ENCODE data around the gene SLC4A3. TPM values are rescaled to one million over a fixed set of nuclear protein-coding genes. Genes with fewer than 3 reads are reported as not detected.
A peak's percentile ranks its signal among the peaks of the same experiment; 100 is the strongest.

The SLC4A3 gene, protein sequence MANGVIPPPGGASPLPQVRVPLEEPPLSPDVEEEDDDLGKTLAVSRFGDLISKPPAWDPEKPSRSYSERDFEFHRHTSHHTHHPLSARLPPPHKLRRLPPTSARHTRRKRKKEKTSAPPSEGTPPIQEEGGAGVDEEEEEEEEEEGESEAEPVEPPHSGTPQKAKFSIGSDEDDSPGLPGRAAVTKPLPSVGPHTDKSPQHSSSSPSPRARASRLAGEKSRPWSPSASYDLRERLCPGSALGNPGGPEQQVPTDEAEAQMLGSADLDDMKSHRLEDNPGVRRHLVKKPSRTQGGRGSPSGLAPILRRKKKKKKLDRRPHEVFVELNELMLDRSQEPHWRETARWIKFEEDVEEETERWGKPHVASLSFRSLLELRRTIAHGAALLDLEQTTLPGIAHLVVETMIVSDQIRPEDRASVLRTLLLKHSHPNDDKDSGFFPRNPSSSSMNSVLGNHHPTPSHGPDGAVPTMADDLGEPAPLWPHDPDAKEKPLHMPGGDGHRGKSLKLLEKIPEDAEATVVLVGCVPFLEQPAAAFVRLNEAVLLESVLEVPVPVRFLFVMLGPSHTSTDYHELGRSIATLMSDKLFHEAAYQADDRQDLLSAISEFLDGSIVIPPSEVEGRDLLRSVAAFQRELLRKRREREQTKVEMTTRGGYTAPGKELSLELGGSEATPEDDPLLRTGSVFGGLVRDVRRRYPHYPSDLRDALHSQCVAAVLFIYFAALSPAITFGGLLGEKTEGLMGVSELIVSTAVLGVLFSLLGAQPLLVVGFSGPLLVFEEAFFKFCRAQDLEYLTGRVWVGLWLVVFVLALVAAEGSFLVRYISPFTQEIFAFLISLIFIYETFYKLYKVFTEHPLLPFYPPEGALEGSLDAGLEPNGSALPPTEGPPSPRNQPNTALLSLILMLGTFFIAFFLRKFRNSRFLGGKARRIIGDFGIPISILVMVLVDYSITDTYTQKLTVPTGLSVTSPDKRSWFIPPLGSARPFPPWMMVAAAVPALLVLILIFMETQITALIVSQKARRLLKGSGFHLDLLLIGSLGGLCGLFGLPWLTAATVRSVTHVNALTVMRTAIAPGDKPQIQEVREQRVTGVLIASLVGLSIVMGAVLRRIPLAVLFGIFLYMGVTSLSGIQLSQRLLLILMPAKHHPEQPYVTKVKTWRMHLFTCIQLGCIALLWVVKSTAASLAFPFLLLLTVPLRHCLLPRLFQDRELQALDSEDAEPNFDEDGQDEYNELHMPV
- polyA plus RNA-seq: under 1 TPM in 1 of 3 donors, not detected in 2; 0.52 TPM

DNA sequence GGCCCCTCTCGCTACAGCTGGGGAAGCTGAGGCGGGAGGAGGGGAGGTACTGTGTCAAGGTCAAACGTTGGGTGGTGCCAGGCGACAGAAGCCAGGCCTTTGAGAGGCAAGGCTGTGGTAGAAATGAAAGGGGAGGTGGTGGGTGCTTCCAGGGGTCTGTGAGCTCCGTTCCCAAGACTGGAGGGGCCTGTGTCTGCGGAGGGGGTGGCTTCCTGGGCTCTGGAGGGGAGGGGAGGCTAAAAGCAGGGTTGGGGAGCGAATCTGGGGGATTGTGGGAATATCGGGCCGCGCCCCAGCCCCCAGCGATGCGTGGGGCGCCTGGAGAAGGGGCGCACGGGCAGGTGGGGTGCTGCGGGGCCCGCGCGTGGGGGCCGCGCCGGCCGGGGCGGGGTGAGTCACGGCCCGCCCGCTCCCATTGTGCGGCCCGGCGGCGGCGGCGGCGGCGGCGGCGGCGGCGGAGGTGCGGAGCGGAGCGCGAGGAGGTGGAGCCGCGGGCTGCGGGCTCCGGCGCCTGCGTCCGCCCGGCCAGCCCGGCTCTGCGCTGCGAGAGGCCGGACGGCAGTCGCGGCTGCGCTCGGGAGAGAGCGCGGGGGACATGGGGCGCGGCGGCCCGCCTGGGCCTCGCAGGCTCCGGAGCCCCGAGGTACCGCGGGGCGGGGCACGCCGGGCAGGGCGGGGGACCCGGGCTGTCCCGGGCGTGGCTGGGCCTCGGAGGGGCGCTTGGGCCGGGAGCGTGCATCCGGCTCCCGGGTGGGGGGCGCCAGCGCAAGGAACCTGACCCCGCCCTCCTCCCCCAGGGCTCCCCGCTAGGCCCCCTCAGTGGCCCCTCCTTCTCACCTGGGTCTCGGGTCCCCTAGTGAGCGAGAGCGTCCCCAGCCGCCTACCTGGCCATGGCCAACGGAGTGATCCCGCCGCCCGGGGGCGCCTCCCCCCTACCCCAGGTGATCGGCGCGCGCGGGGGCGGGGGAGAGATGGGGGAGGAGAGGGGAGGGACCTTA, at the start of gene SLC4A3:
TSS of gene SLC4A3 (plus strand) at position 528 of the 998 bp plus-strand sequence. CDS start at position 891, 363 bp downstream.
- Mint-ChIP-seq H3K9me3 (no peaks in the 10 kb centered on the region), H3K27ac (peak within 1 kb of the TSS in 1 of 6 donors; percentile 36), H3K4me1 (peaks cover 0 to 7% of the 10 kb centered on the region in 2 donors), H3K36me3 (no peaks in the 10 kb centered on the region), H3K4me3 (peak within 1 kb of the TSS; percentile 65 to 77 (median 73)), H3K27me3 (ENCODE audit: low read depth in 3 of 3) (peaks cover 7 to 14% (median 10%) of the 10 kb centered on the region in 3 donors)
- DNase-seq: peak in 1 of 3 donors; percentile 7

DNA sequence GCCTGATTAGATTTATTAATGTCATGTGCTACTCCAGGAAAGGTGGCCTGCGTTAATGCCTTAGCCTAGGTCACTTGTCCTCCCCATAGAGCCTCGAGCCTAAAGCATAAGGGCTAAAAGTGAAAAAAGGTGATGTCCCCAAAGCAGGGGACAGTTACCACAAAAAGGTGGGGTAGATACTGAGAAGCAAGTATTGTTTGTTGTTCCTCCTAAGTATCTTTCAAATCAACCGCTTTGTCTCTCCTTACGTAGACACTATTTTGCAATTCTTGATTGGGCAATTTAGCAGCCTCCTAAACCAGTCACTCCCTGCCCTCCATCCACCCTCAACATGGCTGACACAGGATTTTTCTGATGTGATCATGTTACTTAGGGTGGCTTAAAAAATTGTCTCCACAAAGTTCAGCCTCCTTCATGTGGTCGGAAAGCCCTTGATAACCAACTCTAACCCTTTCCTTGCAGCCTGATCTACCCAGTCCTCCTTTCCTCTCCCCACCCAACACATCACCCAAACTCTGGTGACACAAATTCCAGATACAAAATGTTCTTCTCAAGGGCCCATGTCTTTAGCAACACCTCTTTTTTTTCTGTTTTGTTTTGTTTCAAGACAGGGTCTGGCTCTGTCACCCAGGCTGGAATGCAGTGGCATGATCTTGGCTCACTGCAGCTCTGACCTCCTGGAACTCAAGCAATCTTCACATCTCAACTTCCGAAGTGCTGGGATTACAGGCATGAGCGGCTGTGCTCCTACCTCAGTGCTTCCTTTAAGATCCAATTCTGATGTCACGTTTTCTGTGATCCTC, 48.4 kb upstream of the SLC4A3 start:
- no peak for DNase-seq
- no peaks in the 10 kb centered on the region for H3K36me3 Mint-ChIP-seq
- no peak overlapping the region for H3K27ac Mint-ChIP-seq

DNA sequence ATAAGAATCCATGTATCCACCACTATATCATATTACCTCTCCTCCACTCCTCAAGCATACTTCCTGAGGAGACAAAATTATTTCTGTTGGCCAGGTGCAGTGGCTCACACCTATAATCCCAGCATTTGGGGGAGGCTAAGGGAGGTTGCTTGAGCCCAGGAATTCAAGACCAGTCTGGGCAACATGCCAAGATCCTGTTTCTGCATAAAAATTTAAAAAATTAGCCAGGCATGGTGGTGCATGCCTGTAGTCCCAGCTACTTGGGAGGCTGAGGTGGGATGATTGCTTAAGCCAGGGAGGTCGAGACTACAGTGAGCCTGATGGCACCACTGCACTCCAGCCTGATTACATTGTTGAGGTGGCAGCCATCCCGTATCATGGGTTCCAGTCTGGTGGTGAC, 46.1 kb upstream of the SLC4A3 start:
- Mint-ChIP-seq H3K36me3 (no peaks in the 10 kb centered on the region), H3K27me3 (ENCODE audit: low read depth in 3 of 3) (peaks cover 1 to 13% (median 5%) of the 10 kb centered on the region in 3 donors), H3K27ac (no peak overlapping the region), H3K4me3 (no peak overlapping the region), H3K4me1 (no peaks in the 10 kb centered on the region), H3K9me3 (no peaks in the 10 kb centered on the region)
- DNase-seq: no peak

More for the DNA sequence above, 48.4 kb upstream of the SLC4A3 start:
- no peaks in the 10 kb centered on the region for H3K4me1 Mint-ChIP-seq
- H3K4me3 Mint-ChIP-seq: no peak overlapping the region
- no peaks in the 10 kb centered on the region for H3K9me3 Mint-ChIP-seq
- peaks cover 3 to 15% (median 6%) of the 10 kb centered on the region in 3 donors for H3K27me3 Mint-ChIP-seq (ENCODE audit: low read depth in 3 of 3)

DNA sequence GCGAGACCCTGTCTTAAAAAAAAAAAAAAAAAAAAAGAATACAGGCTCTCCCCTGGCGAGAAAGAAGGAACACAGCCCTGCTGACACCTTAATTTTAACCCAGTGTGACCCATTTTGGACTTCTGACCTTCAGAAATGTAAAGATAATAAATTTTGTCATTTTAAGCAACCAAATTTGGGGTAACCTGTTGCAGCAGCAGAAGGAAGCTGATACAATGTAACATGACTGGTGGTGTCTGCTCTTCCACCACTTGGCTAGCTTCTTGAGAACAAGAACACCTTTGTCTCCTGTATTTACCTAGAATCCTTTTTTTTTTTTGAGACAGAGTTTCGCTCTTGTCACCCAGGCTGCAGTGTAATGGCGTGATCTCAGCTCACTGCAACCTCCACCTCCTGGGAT, 36.3 kb upstream of the SLC4A3 start:
- no peaks in the 10 kb centered on the region for H3K9me3 Mint-ChIP-seq
- no peaks in the 10 kb centered on the region for H3K36me3 Mint-ChIP-seq
- no peaks in the 10 kb centered on the region for H3K4me1 Mint-ChIP-seq
- no peak overlapping the region for H3K27ac Mint-ChIP-seq
- no peak overlapping the region for H3K4me3 Mint-ChIP-seq
- no peak for DNase-seq
- H3K27me3 Mint-ChIP-seq (ENCODE audit: low read depth in 3 of 3): peaks cover 2 to 14% (median 8%) of the 10 kb centered on the region in 3 donors

DNA sequence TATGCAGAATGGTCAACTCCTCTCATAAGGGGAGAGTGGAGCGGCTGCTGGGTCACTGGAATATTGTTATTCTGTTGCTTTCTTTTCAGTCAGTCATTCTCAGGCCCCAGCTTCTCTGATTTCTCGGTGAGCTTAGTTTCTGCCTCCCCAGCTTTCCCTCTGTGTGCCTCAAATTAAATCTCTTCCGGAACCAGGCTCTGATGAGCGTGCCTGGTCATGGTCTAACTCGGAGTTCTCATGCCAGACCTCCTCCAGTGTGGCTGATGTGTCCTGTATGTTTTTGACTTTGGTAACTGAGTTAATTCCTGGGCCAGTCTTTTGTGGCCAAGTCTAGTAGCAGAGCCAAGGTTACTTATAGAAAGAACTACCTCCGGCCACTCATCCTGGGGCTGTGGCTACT, 34.7 kb upstream of the SLC4A3 start:
- no peaks in the 10 kb centered on the region for H3K9me3 Mint-ChIP-seq
- H3K4me1 Mint-ChIP-seq: peaks cover 9 to 10% of the 10 kb centered on the region in 2 donors
- peaks cover 0 to 3% (median 0%) of the 10 kb centered on the region in 3 donors for H3K36me3 Mint-ChIP-seq
- no peak overlapping the region for H3K4me3 Mint-ChIP-seq
- H3K27me3 Mint-ChIP-seq (ENCODE audit: low read depth in 3 of 3): peaks cover 2 to 15% (median 9%) of the 10 kb centered on the region in 3 donors
- no peak overlapping the region for H3K27ac Mint-ChIP-seq
- DNase-seq: no peak

DNA sequence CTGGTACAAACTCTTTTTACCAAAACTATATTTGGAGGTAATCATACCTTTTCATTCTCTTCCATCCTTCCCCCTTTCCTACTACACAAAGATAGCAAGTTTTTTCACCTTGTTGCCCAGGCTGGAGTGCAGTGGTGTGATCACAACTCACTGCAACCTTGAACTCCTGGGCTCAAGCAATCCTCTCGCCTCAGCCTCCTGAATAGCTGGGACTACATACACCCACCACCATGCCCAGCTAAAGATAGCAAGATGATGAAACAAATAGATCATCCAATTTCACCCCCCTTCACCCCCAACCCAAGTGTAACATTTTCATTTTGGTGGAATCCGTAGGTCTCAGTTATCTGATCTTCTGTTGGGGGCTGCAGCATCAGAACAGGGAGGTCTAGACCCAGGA, 34.3 kb upstream of the SLC4A3 start:
- Mint-ChIP-seq H3K27me3 (ENCODE audit: low read depth in 3 of 3) (peaks cover 6 to 20% (median 13%) of the 10 kb centered on the region in 3 donors), H3K9me3 (no peaks in the 10 kb centered on the region), H3K4me3 (no peak overlapping the region), H3K4me1 (peaks cover 12 to 14% of the 10 kb centered on the region in 2 donors), H3K27ac (no peak overlapping the region), H3K36me3 (peaks cover 0 to 3% (median 0%) of the 10 kb centered on the region in 3 donors)
- no peak for DNase-seq

DNA sequence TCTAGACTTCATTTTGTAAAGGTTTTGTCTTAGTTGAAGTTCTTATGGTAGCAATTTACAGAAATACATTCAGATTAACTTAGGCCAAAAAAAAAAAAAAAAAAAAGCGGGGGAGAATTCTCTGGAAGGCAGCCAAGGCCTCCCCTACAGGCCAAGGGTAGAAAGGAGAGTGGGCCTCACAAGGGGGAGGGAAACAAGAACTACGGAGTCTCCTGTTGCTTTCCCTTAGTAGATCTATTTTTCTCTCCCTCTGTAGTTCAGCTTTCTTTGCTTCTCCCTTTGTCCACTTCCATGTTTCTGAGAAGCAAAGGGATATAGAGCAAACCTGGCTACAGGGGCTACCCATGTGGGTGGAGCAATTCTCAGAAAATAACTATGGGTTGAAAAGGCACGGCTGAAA, 32.2 kb upstream of the SLC4A3 start:
- H3K9me3 Mint-ChIP-seq: no peaks in the 10 kb centered on the region
- peaks cover 0 to 3% (median 0%) of the 10 kb centered on the region in 3 donors for H3K36me3 Mint-ChIP-seq
- H3K27ac Mint-ChIP-seq: no peak overlapping the region
- peaks cover 7 to 19% (median 16%) of the 10 kb centered on the region in 3 donors for H3K27me3 Mint-ChIP-seq (ENCODE audit: low read depth in 3 of 3)
- no peak for DNase-seq
- peak overlapping the region in 1 of 5 donors; percentile 24 for H3K4me3 Mint-ChIP-seq
- peaks cover 24 to 28% of the 10 kb centered on the region in 2 donors for H3K4me1 Mint-ChIP-seq

DNA sequence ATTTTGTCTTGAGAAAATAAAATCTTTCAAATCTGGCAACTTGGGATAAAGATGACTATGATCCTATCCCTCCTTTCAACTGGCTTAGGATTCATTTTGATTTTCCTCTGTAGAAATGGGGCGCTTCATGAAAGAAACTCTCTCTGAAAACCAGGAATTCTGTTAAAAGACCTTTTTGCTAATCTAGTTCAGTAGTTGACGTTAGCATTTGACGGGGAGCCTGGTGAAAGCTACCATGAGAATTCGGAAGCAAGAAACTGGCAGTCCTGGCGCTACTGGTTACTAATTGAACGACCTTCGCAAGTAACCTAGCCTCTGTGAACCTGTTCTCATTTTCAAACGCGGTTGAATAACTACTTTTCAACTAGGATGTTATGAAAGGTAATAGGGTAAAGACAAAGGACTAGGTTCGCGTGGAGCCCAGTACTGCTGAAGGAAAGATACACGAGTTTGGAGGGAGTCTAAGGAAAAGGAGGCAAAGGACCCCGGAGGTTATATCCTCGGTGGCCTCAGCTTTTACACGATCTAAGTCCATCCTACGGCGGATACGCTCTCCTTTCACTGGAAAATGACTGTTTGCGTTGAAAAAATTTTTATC, 30.4 kb upstream of the SLC4A3 start:
- Mint-ChIP-seq H3K4me1 (peaks cover 24 to 33% of the 10 kb centered on the region in 2 donors), H3K27ac (peak overlapping the region; percentile 90 to 98 (median 96)), H3K9me3 (no peaks in the 10 kb centered on the region), H3K36me3 (peaks cover 5 to 15% (median 8%) of the 10 kb centered on the region in 3 donors), H3K4me3 (peak overlapping the region; percentile 89 to 98 (median 97)), H3K27me3 (ENCODE audit: low read depth in 3 of 3) (peaks cover 7 to 16% (median 14%) of the 10 kb centered on the region in 3 donors)
- no peak for DNase-seq

DNA sequence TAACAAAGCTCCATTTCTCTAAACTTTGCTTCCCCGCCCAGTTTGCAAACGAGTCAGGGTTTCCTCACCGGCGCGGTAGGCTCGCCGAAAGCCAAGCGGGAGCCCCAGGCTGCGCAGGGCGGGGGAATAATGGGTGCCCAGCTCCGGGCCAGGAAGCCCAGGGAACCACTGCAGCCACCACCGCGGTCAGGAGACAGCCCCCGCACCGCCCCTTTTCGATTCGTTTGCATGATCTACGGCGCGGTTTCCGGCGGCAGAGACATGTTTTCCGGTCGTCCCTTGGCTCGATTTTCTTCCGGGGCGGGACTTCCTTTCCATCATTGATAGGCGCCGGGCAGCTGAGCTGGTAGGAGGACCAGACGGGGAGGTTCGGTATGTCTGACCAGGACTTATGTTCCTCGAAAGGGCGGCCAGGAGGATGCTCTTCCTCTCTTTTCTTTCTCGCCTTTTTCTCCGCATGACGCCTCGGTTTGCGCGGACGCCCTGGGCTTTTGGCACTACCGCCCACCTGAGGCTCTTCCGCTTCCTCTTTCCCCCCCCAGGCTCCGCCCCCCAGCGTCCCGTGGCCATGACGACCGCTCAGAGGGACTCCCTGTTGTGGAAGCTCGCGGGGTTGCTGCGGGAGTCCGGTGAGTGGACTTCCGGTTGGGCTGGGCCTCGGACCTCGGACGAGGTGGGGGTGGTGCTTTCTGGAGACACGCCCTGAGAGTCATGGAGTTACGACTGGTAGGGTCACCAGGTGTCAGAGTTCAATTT, 29.7 kb upstream of the SLC4A3 start, which contains the start of gene STK11IP:
TSS of gene STK11IP (plus strand) at position 306 of the 756 bp plus-strand sequence. CDS start at position 569, 263 bp downstream.
- Mint-ChIP-seq H3K27me3 (ENCODE audit: low read depth in 3 of 3) (peaks cover 7 to 16% (median 14%) of the 10 kb centered on the region in 3 donors), H3K9me3 (no peaks in the 10 kb centered on the region), H3K4me3 (peak within 1 kb of the TSS; percentile 89 to 98 (median 97)), H3K4me1 (peaks cover 24 to 33% of the 10 kb centered on the region in 2 donors), H3K36me3 (peaks cover 5 to 17% (median 10%) of the 10 kb centered on the region in 3 donors), H3K27ac (peak within 1 kb of the TSS; percentile 90 to 98 (median 96))
- peak; percentile 91 to 92 (median 92) for DNase-seq

DNA sequence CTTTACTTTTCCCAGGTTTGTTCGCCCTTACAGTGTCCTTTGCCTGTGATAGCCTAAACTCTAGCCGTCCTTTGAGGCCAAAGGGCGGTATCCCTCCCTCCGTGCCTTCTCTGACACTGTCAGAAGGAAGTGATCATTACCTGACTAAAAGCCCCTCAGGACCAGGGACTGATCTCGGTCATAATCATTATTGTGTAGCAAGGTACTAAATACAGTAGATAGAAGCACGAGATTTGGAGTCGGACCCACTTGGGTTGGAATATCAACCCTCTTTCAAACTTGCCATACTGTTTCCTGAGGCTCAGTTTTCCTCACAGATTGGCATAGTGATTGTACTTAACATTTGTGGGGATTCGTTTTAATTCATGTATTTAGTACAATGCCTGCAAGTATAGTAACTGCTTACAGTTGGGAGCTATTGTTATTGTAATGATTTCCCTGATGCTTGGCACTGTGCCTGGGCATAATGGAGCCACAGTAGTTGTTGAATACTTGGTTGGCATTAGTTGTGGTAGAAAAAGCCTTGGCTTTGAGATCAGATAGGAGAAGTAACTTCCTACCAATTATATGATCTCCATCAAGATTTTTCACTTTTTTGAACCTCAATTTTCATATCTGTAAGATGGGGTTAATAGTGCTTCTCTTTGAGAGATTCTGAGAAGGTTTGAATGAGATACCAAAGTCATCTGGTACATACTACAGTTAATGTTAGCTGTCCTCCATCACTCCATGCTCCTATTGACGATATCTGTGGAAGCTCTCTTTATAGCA, 28.9 kb upstream of the SLC4A3 start:
- H3K4me1 Mint-ChIP-seq: peaks cover 24 to 33% of the 10 kb centered on the region in 2 donors
- H3K9me3 Mint-ChIP-seq: no peaks in the 10 kb centered on the region
- H3K36me3 Mint-ChIP-seq: peaks cover 5 to 20% (median 10%) of the 10 kb centered on the region in 3 donors
- DNase-seq: no peak
- H3K27ac Mint-ChIP-seq: peak overlapping the region; percentile 90 to 98 (median 96)
- peaks cover 7 to 15% (median 10%) of the 10 kb centered on the region in 3 donors for H3K27me3 Mint-ChIP-seq (ENCODE audit: low read depth in 3 of 3)
- peak overlapping the region; percentile 89 to 98 (median 97) for H3K4me3 Mint-ChIP-seq

All from immature natural killer cell (primary cell).